HT-29 (cell line): Measurements from ENCODE around the gene TTC33. TPM values are rescaled to one million over a fixed set of nuclear protein-coding genes. Genes with fewer than 3 reads are reported as not detected.
"Not testable (repeated sequence)": the region's sequence is repeated elsewhere in the genome, so short reads cannot be mapped to it uniquely, and the experiment has no call there.

Experiments
- DNase-seq: peaks from one replicate; pipeline ENCODE4 v3.0.0-alpha.2; 2015; ENCODE audit warnings: low spot score
- total RNA-seq: library from RNA; depleted of rRNA; stranded (reverse); fragments of >200 nt; shearing (Covaris generic); gene quantifications from 2 replicates; pipeline ENCODE4 v1.2.3, GENCODE V29; 2014

Gene TTC33
- total RNA-seq, 1 experiment from 2014 or later = 3.5 TPM

GRCh38 chr5:40654377-40654991 is 101.3 kb downstream of the TTC33 start:
- no peak for DNase-seq

- DNase-seq = no peak
These were observed 102.3 kb downstream of the TTC33 start for GRCh38 chr5:40653221-40654022.

- DNase-seq = no peak
These were observed 103.1 kb downstream of the TTC33 start for GRCh38 chr5:40652441-40653220.

GRCh38 chr5:40651201-40651600 is 104.6 kb downstream of the TTC33 start:
- DNase-seq = no peak

GRCh38 chr5:40649463-40650030 is 106.2 kb downstream of the TTC33 start:
- DNase-seq = no peak

GRCh38 chr5:40648150-40648549 is 107.6 kb downstream of the TTC33 start:
- no peak for DNase-seq

- DNase-seq = no peak
These were observed 109.5 kb downstream of the TTC33 start for GRCh38 chr5:40646266-40646665.

GRCh38 chr5:40639531-40639930 is 116.2 kb downstream of the TTC33 start:
- DNase-seq = not testable (repeated sequence)

GRCh38 chr5:40634593-40634992 is 121.2 kb downstream of the TTC33 start:
- no peak for DNase-seq

- DNase-seq = no peak
These were observed 121.6 kb downstream of the TTC33 start for GRCh38 chr5:40634154-40634553.

- no peak for DNase-seq
These were observed 124.5 kb downstream of the TTC33 start for GRCh38 chr5:40631236-40631635.

GRCh38 chr5:40630126-40630525 is 125.6 kb downstream of the TTC33 start:
- no peak for DNase-seq

GRCh38 chr5:40628407-40628806 is 127.4 kb downstream of the TTC33 start:
- no peak for DNase-seq

- DNase-seq = no peak
These were observed 128.1 kb downstream of the TTC33 start for GRCh38 chr5:40627706-40628105.

GRCh38 chr5:40626801-40627200 is 129.0 kb downstream of the TTC33 start:
- no peak for DNase-seq

GRCh38 chr5:40623480-40624420 is 132.0 kb downstream of the TTC33 start:
- no peak for DNase-seq

GRCh38 chr5:40622463-40623252 is 133.1 kb downstream of the TTC33 start:
- no peak for DNase-seq

- no peak for DNase-seq
These were observed 136.3 kb downstream of the TTC33 start for GRCh38 chr5:40619421-40619820.

GRCh38 chr5:40618926-40619325 is 136.8 kb downstream of the TTC33 start:
- DNase-seq = no peak

- no peak for DNase-seq
These were observed 139.0 kb downstream of the TTC33 start for GRCh38 chr5:40616781-40617180.
